GM18507 (cell line): ENCODE data around the gene KRT32.

Experiments used
- DNase-seq: peaks from one replicate; pipeline ENCODE4 v3.0.0; 2011; ENCODE audit warnings: low read depth; ENCODE audit not compliant: insufficient read length; ENCODE audit errors: extremely low spot score
- FAIRE-seq: peaks from 2 replicates; lab custom pipeline; 2011; peaks lifted over from hg19 to GRCh38; lab: Jason Lieb, UNC

The KRT32 gene

DNA sequence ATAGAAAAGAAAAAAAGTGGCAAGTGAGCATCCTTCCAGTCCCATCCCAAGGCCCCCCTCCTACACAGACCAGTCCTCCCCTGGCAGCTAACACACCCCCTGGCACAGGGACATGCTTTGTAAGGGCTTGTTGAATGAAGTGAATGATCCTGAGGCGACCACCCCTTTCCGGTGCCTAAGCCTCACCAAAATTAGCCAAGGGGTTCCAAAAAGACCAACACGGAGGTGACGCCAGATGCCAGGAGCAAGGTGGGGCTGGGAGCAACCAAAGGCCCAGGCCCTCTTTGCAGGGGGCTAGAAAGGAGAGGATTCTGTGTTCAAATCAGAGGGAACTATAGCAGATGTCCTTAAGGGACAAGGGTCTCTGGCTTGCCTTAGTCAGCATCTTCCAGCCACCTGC lies 8.2 kb upstream of the KRT32 start:
- no peak for DNase-seq
- FAIRE-seq, result no peak

DNA sequence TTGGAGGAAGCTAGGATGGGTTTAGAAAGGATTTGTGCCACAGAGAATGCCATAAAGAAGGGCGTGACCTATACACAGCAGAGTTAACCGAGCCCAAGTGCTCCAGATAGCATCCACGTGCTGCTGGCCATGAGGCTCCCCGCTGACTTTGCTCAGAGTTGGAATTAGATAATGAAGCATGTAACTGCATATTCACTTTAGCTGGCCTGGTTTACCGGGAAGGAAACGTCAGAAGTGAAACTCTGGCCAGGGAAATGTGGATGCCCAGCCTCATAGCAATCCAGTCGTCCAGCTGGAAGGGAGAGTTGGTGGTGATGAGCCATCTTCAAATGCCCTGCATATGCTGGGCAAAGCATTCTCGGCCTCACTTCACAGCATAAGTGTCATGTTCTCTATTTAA lies 7.7 kb upstream of the KRT32 start:
- DNase-seq (no peak), FAIRE-seq (no peak)

DNA sequence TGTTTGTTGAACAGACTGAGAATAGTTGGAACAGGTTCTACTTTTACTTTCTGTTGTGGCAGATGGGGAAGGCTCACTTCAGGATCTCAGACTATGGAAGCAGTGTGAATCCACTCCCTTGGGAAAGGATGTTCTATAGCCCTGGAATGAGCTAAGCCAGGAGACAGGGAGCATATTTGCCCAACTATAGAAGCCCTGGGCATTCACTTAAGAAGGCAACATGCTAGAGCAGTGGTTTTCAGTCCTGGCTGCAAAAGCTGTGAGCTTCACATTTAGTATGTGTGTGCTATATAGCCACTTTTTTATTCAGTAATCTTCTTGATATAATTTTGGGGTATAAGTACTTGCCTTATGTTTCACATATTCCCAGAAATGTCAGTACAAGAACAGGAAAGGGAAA lies 1.2 kb upstream of the KRT32 start:
- DNase-seq, result no peak
- FAIRE-seq, result no peak

DNA sequence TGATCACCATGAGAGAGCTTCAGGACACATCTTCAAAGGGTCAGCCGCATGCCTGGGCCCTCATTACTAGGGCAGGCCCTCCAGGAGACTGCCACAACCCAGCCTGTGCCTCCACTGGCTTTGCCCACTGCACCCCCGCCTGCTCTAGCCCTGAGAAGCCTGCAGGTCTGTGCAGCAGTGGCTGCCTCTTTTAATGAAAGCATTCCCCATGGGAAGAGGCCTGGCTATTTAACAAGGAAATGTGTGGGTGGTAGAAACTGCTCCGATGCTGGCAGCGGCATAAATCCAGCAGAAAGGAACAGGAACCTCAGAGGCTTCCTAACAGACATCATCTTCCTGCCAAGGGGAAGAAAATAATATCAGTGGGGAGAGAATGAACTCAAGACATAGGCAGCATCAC lies 375 bp upstream of the KRT32 start:
- DNase-seq, result no peak
- no peak for FAIRE-seq

DNA sequence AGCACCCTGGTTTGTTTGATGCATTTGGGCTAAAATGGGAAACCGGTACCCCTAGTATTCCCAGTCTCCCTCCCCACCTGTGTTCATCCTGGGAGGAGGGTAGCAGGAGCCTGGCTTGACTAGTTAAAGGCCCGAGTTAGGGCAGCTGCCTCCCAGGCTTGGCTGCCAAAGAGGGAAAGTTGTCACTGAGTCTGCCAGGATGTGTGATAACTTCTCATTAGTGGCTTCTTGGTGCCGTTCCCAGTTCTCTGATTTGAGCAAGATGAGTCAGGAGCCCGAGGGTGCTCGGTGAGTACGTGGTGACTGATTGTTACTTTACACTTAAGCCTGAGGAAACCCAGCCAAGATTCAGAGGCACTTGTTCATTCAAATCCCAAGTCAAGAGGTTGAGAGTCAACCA lies 2.5 kb downstream of the KRT32 start:
- DNase-seq, result no peak
- FAIRE-seq, result no peak

DNA sequence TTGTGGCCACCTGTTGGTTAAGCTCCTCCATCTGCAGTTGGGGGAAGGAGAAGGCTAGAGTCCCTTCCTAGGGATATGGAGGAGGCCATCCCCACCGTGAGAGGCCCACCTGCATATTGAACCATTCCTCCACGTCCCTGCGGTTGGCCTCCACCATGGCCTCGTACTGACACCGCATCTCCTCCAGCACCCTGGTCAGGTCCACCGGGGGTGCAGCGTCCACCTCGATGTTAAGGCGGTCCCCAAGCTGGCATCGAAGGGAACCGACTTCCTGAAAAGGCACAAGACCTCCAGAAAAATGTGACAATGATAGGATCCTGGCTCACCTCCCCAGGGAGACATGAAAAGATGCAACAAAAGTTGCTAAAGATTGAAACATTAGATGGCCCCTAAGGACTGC lies 3.0 kb downstream of the KRT32 start:
- FAIRE-seq (no peak), DNase-seq (no peak)

DNA sequence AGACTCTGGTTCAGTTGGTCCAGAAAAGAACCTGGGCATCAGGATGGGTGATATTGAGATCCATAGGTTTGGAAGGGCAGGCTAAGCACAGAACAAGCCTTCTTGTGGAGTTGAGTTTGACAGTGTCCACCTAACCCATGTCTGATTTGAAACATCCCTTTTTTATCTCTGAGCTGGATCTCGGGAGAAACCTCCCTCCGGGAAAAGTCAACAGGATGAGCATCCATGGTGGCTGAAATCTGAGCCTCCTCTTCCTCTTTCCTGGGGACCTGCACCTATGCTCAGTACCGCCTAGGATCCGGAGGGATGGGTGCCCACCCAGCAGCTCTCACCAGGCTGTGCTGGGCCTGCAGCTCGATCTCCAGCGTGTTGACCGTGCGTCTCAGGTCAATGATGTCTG lies 3.4 kb downstream of the KRT32 start:
- no peak for FAIRE-seq
- no peak for DNase-seq

DNA sequence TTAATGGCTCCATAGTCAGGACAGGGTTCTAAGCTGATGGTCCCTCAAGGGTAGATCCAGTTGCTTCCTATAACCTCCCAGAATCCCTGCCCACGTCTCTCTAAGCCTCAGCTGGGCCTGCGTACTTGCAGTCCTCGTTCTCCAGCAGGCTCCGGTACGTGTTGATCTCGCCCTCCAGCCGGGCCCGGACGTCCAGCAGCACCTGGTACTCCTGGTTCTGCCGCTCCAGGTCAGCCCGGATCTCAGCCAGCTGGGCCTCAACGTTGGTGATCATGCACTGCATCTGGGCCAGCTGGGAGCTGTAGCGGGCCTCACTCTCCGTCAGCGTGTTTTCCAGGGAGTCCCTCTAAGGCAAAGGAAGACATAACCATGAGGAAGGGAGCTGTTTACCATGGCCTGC lies 4.5 kb downstream of the KRT32 start:
- DNase-seq, result no peak
- FAIRE-seq, result no peak

DNA sequence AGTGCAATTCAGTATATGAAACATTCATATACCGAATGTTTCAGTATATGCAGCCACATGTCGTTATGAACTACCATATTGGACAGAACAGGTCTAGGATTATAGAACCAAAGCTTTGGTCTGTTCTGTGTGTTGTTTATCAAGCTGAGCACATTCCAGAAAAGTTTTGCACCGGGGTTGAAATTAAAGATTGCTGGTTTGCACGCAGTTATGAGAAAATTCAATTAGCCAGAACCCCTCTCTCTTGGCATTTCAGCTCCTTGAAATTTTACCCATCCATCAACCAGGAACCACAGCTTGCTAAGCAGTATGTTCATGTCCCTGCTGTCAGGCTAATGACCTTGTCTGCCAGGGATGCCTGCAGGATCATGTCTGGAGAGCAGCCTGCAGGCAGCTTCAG lies 9.5 kb downstream of the KRT32 start:
- DNase-seq, result no peak
- FAIRE-seq, result no peak

DNA sequence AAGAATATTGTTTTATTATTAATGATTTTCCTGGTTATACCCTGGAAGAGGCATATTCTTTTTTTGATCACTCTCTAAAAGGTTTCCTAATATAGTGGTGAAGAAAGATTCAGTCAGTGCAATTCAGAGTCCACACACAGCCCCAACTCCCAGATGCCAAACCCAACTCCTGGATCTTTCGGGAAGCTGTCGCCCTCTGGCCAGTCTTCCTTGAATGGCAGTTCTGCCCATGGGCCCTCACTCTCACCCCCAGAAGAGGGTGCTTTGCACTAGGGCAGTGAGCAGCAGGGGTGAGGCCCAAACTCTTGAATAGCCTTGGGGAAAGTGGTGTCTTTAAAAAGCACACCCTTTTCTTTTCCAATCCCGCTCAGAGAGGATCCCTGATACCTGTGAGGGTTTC lies 11.0 kb downstream of the KRT32 start:
- no peak for FAIRE-seq
- no peak for DNase-seq

DNA sequence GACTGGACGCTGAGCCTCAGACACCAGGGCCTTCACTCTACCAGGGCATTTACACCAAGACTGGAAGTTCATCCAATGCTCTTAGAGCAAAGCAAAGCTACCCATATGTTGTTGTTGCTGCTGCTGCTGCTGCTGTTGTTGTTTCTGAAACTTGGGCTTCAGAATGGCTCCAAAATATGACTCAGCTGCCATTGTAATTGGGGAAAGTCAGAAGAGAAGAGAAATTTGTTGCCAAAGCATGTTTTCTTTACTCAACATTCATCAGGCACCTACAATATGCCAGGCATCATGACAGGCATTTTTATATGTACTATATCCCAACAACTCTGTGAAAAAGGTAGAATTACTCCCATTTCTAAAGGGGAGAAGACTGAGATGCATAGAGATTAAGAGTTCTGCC lies 11.9 kb downstream of the KRT32 start:
- FAIRE-seq, result no peak
- no peak for DNase-seq

DNA sequence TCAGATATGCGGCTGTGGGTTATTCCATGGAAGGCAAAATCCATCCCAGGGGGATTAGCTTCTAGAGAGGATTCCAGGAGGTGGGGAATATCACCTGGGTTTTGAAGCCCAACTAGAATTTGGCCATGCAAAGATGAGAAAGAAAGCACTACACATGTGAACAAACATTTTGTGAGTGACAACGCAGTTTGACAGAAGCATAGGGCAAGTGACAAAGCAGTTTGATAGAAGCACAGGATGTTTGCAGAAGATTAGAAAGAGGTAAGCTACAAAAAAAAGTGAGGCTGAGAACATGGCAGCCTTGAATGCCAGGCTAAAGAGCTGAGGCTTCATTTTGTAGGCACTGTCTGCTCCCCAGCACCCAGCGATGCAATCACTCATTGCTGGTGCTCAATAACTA lies 14.1 kb downstream of the KRT32 start:
- FAIRE-seq, result no peak
- no peak for DNase-seq

DNA sequence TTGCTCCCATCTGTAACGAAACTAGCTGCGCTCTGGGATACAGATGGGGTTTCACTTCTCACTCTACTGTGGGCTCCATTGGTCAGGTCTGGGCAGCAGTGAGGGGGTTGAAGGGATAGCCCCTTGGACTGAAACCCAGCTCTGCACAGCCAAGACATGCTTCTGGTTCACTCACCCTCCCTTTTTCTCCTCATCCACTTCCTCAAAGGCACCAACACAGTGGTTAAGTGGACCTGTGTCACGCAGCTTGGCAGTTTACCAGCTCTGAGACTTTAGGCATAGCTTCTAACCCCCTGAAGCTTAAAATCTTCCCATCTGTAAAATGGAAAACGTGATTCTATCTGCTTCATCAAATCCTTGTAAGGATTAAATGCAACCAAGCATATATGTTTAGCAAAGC lies 14.9 kb downstream of the KRT32 start:
- DNase-seq (no peak), FAIRE-seq (no peak)

DNA sequence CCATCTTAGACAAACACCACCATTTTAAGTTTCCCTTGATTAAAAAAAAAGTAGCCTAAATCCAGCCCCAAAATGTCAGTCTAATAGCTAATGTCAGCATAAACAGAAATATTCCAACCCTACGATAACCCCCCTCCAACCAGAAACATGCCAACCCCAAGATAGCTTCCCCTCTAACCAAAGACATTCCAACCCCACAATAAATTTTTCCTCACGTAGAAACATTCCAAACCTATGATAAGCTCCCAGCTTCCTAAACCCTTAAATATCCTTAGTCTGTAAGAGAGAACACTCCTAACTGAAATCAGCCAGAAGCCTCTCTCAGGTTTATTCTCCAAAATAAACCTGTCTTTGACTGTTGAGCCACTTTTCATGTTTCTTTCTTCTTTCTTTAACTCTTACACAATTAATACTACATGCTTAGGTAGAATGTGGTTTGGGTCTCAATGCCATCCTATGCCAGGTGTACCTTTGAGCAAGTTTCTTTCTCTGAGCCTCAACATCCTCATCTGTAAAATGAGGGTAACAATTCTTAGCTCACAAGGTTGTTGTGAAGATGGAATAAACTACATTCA lies 15.9 kb downstream of the KRT32 start:
- no peak for DNase-seq
- FAIRE-seq, result no peak

DNA sequence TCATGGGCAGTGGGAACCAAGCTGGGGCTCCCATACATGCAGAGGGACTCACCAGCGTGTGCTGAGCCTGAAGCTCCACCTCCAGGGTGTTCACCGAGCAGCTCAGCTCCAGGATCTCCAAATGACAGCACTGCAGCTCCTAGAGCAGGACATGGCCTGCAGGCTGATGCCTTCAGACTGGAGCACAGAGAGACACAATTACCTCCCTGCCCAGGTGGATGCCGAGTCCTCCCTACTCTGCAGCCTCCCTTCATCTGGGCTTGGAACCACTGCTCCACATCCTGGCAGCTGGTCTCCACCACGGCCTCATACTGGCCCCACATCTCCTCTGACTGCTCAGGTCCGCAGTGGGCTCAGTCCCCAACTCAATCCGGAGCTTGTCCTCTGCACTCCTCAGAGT lies 18.2 kb downstream of the KRT32 start:
- FAIRE-seq (no peak), DNase-seq (no peak)

DNA sequence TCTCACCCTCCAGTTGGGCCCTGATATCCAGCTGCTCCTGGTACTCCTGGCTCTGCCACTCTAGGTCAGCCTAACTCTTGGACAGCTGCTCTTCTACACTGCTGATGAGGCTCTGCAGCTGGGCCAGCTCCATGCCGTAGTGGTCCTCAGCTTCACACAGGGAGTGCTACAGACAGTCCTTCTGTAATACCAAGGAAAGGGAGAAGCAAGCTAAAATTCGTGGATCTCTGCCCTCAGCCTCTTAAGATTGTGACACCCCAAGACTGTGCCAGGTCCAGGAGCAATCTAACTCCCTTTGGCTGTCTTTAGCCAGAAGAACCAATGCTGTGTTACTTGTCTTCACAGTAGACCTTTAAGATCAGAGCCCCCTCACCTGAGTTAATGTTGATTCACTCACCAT lies 18.7 kb downstream of the KRT32 start:
- DNase-seq (no peak), FAIRE-seq (no peak)

DNA sequence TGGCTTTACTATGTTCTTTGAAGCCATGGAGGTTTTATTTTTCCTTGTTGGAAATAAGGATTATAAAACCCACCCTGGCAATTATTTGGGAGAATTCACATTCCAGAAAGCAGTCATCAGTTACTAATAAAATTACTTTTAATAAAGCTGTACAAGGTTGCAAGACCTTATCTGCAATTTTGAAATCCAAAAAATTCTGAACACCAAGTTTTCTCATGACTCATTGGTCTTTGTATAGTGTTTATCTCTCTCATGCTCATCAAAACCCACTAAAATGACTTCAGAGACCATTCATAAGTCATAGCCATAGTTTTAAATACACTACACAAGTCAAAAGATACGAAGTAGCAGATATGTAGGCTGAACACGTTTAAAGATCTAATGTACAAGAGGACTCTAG lies 20.4 kb downstream of the KRT32 start:
- FAIRE-seq (no peak), DNase-seq (no peak)

DNA sequence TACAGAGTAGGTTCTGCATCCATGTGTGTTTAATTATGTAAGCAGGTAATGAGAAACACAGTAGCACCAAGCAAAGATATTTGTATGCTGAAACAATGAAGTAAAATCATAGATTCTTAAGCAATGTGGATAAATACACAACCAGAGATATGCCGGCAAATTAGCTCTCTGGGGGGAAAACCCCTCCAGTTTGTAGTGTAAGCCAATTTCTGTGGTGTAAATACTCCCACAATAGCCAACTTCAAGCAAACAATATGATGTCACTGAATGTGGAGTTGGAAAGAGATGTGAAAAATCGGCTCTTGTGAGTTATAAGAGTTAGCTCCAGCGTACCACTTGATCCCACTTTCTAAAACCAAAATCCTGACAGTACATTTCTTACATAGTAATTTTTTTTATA lies 22.5 kb downstream of the KRT32 start:
- DNase-seq (no peak), FAIRE-seq (no peak)

DNA sequence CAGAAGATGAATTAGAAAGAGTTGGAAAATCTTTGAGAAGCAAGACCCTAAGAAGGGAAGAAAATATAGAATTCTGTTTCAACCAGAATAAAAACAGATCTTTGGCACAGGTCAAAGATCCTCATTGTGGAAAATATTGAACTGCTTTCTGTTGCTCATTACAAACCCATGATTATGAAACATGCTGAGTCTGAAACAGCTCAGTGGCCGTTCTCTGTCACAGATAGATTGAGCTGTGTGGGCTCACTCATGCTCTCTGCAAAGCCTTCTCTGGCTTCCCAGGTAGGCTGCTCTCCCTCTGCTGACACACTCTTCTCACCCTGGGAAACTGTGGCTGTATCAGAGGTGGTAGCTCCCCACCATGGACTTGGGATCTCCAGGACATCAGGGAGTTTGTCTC lies 23.0 kb downstream of the KRT32 start:
- DNase-seq, result no peak
- FAIRE-seq, result no peak

DNA sequence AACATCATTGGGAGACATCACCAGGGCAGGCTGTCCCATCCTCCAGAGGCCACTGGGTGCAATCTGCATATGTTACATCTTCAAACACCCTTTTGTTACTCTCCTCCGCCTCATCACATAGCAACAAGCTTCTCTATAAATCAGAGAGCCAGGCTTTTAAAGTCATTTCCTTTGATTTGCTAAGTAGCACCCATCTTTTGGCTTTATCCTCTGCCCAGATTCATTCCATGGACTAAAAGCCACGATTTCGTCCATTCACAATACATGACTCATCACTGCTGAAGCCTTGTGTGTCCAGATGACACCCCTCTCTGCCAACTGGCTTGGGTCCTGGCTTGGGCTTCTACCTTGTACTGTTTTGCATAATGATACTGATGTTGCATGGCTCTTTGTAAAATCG lies 24.4 kb downstream of the KRT32 start:
- FAIRE-seq, result no peak
- DNase-seq, result no peak

DNA sequence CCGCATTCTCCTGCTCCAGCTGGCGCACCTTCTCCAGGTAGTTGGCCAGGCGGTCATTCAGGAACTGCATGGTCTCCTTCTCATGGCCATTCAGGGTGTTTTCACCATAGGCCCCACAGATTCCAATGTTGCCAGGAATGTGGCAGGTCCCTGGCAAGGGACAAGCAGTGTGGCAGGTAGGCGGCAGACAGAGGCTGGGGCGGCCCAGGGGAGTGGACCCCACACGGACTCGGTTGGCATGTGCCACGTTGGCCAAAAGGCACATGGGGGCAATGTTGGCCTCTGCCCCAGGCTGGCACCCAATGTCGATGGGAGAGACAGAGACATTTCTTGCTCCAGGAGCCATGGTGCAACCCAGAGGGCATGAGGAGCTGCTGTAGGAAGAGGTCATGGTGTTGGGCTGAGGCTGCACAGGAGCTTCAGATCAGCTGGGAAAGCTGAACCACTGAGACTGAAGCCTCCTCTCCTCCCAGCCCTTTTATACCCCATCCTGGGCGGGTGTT lies 26.6 kb downstream of the KRT32 start, which contains the start of gene KRT38:
Gene KRT38 (minus strand): TSS at position 453 of the 503 bp plus-strand sequence. CDS start 62 bp downstream, at position 391.
- FAIRE-seq (no peak), DNase-seq (no peak)

DNA sequence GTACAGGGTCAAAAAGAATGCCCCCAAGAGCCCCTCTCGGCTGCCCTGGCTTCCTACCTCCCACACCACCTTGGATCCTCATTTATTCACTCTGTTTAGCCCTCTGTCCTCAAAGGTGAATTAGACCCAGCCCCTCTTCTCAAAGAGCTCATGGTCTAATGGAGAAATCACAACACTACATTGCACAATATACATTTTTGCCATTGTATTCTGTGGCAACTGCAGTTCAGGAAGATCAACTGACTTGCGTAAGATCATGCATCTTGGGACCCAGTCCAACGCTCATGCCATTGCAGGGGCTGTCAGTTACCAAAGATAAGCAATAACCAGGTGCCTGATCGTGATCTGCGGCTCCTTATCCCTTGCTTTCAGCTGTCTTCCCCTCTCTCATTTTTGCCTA lies 27.8 kb downstream of the KRT32 start:
- no peak for FAIRE-seq
- no peak for DNase-seq
